Body of pancreas (tissue), 4 donors: Measurements from ENCODE around the gene TNFSF12. TPM values are rescaled to one million over a fixed set of nuclear protein-coding genes. Genes with fewer than 3 reads are reported as not detected.

Experiments
- ATAC-seq: fragments of 150-250 bp; one replicate; pipeline ENCODE4 v1.9.1; 2016
- DNase-seq, 4 donors: peaks; one replicate each; pipeline ENCODE4 v3.0.0-alpha.2; 2019
- H3K27ac ChIP-seq, 4 donors: fragments of 200-600 bp; sonication (generic); 1 replicate in 3 of 4; 2 replicates in 1 of 4; pipeline versions ENCODE4 v1.5.1 to v1.6.1; 2016 to 2019; ENCODE audit warnings: mild to moderate bottlenecking in 1 of 4, mixed read lengths in 1 of 4, moderate library complexity in 1 of 4
- H3K27me3 ChIP-seq, 2 donors: fragments of 200-600 bp; sonication (generic); one replicate each; pipeline ENCODE4 v1.6.0; 2016; ENCODE audit warnings: mild to moderate bottlenecking in 1 of 2
- H3K36me3 ChIP-seq, 2 donors: fragments of 200-600 bp; sonication (generic); replicated peaks in 1 of 2; 2 replicates each; pipeline ENCODE4 v1.5.1; 2016; ENCODE audit warnings: low read depth in 2 of 2; ENCODE audit not compliant: insufficient read depth in 1 of 2
- H3K4me1 ChIP-seq: fragments of 200-600 bp; sonication (generic); one replicate; pipeline ENCODE4 v1.6.0; 2016
- H3K4me3 ChIP-seq, 2 donors: fragments of 200-600 bp; sonication (generic); 1 replicate in 1 of 2; 2 replicates in 1 of 2; pipeline ENCODE4 v1.5.1; 2016 to 2019
- H3K9me3 ChIP-seq, 3 donors: fragments of 200-600 bp; sonication (generic); 1 replicate in 2 of 3; 2 replicates in 1 of 3; pipeline ENCODE4 v1.5.1; 2016
- POLR2A ChIP-seq, 3 donors: fragments of 450-650 bp; IDR thresholded peaks; one replicate each; pipeline ENCODE4 v1.6.1; 2016; ENCODE audit warnings: antibody characterized with exemption in 3 of 3, mild to moderate bottlenecking in 2 of 3
- WGBS, 2 donors: methylation state at CpG; one replicate each; pipeline ENCODE4 v1.1.5; 2017; 5-methylcytosine and 5-hydroxymethylcytosine counted together
- intact Hi-C: fragments of 100-400 bp; cut with DNase I; formaldehyde crosslinking; loops from one replicate; pipeline ENCODE4 v1.15.1; 2023
- total RNA-seq, 2 donors: library from RNA; depleted of rRNA; stranded (reverse); fragments of >200 nt; gene quantifications; one replicate each; pipeline ENCODE4 v1.1.0, GENCODE V29; 2016
- TF ChIP-seq, protein P1 (sequence below), 7 experiments: fragments of 450-650 bp in 4 of 7; fragments of 200-600 bp in 3 of 7; sonication (generic) in 3 of 7; IDR thresholded peaks; one replicate each; pipeline ENCODE4 v1.5.1; 2016 to 2019; ENCODE audit warnings: antibody characterized with exemption in 7 of 7

The TNFSF12 gene
- total RNA-seq, 2 donors from 2014 or later = 32.2 to 48.8 TPM

DNA sequence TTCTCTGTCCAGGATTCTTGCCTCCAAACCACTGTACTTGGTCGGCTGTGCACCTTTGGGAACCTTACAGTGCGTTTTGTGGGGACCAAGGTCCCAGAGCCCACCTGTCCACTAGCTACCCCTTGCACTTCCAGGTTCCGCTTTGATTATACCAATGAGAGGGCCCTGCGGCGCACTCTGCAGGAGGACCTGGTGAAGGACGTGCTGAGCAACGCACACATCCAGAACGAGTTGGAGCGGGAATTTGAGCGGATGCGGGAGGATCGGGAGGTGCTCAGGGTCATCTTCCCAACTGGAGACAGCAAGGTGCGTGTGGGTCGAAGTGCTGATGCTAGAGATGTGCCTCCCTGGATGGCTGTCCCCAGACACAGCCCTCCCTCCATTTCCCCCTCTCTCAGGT lies 45.9 kb upstream of the TNFSF12 start:
- DNase-seq (peak in 1 of 4 donors; percentile 41), ATAC-seq (no peak)
- Histone ChIP-seq H3K27ac (no peak overlapping the region), H3K27me3 (no peaks in the 10 kb centered on the region), H3K4me3 (no peak overlapping the region), H3K4me1 (no peaks in the 10 kb centered on the region), H3K36me3 (peaks cover 44 to 66% of the 10 kb centered on the region in 2 donors), H3K9me3 (no peaks in the 10 kb centered on the region)
- intact Hi-C loops = no loop called here
- TF ChIP-seq, protein P1, sequence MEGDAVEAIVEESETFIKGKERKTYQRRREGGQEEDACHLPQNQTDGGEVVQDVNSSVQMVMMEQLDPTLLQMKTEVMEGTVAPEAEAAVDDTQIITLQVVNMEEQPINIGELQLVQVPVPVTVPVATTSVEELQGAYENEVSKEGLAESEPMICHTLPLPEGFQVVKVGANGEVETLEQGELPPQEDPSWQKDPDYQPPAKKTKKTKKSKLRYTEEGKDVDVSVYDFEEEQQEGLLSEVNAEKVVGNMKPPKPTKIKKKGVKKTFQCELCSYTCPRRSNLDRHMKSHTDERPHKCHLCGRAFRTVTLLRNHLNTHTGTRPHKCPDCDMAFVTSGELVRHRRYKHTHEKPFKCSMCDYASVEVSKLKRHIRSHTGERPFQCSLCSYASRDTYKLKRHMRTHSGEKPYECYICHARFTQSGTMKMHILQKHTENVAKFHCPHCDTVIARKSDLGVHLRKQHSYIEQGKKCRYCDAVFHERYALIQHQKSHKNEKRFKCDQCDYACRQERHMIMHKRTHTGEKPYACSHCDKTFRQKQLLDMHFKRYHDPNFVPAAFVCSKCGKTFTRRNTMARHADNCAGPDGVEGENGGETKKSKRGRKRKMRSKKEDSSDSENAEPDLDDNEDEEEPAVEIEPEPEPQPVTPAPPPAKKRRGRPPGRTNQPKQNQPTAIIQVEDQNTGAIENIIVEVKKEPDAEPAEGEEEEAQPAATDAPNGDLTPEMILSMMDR (IDR thresholded peaks at IDR 0.05) = peak in 4 of 7 experiments; percentile 4 to 37 (median 29)
- no peak for TF ChIP-seq POLR2A (IDR thresholded peaks at IDR 0.05)
- WGBS, 2 donors = 82% methylated on average over 13 of the region's 14 CpGs

GRCh38 chr17:7503521-7503920 lies 45.3 kb upstream of the TNFSF12 start:
- TF ChIP-seq POLR2A (IDR thresholded peaks at IDR 0.05) = no peak
- TF ChIP-seq, protein P1 (IDR thresholded peaks at IDR 0.05) = no peak
- intact Hi-C loops = no loop called here
- no peak for ATAC-seq
- Histone ChIP-seq H3K4me1 (no peaks in the 10 kb centered on the region), H3K9me3 (no peaks in the 10 kb centered on the region), H3K4me3 (no peak overlapping the region), H3K27me3 (no peaks in the 10 kb centered on the region), H3K36me3 (peaks cover 46 to 66% of the 10 kb centered on the region in 2 donors), H3K27ac (no peak overlapping the region)
- 92% methylated on average over 8 of the region's 8 CpGs for WGBS, 2 donors
- DNase-seq = no peak

DNA sequence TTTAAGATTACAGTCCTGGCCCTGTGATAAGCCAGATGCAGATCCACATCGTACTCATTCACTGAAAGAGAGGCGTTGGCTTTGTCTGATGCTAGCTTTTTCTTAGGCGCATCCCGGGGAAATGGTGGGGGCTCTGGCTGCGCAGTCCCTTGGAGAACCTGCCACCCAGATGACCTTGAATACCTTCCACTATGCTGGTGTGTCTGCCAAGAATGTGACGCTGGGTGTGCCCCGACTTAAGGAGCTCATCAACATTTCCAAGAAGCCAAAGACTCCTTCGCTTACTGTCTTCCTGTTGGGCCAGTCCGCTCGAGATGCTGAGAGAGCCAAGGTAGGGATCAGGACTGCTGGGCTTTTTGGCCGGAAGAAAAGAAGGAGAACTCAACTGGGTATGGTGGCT lies 40.7 kb upstream of the TNFSF12 start:
- H3K4me1 ChIP-seq = no peaks in the 10 kb centered on the region
- intact Hi-C loops = no loop called here
- H3K27ac ChIP-seq = no peak overlapping the region
- TF ChIP-seq, protein P1 (IDR thresholded peaks at IDR 0.05) = no peak
- TF ChIP-seq POLR2A (IDR thresholded peaks at IDR 0.05) = no peak
- H3K9me3 ChIP-seq = no peaks in the 10 kb centered on the region
- DNase-seq = no peak
- no peak overlapping the region for H3K4me3 ChIP-seq
- 76 to 93% methylated on average over 8 to 11 of the region's 11 CpGs for WGBS, 2 donors
- no peaks in the 10 kb centered on the region for H3K27me3 ChIP-seq
- peaks cover 46 to 69% of the 10 kb centered on the region in 2 donors for H3K36me3 ChIP-seq
- no peak for ATAC-seq

- 85 to 97% methylated on average over 9 of the region's 9 CpGs for WGBS, 2 donors
- ATAC-seq = no peak
Measured at GRCh38 chr17:7508846-7509245, 40.0 kb upstream of the TNFSF12 start.

DNA sequence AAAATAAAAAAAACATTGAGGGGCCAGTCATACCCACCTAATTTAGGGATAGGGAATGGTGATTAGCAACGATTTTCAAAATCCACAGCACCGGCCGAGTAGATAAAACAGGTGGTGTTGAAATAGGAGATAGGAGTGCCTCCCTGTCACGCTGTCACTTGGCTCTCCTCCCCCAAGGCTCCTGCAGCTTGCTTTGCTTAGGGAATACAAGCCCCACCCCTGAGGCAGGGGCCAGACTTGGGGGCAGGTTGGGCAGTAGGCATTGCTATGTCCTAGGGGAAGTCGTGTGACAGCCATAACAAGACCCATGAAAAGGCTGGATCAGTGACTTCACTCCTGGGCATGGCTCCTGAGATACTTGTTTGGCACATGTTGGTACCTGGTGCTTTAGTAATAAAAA lies 38.9 kb upstream of the TNFSF12 start:
- Histone ChIP-seq H3K4me3 (no peak overlapping the region), H3K27ac (no peak overlapping the region), H3K4me1 (no peaks in the 10 kb centered on the region), H3K9me3 (no peaks in the 10 kb centered on the region), H3K36me3 (peaks cover 43 to 60% of the 10 kb centered on the region in 2 donors), H3K27me3 (no peaks in the 10 kb centered on the region)
- ATAC-seq (no peak), DNase-seq (no peak)
- no peak for TF ChIP-seq POLR2A (IDR thresholded peaks at IDR 0.05)
- TF ChIP-seq, protein P1 (IDR thresholded peaks at IDR 0.05) = no peak
- intact Hi-C loops = loop anchor here (5.0 kb wide), 1 partner anchor 52 kb away; the partner anchor contains the start of gene SENP3
- WGBS, 2 donors = 49 to 61% methylated on average over 5 of the region's 5 CpGs

More at GRCh38 chr17:7508846-7509245, 40.0 kb upstream of the TNFSF12 start:
- intact Hi-C loops = no loop called here
- peaks cover 44 to 63% of the 10 kb centered on the region in 2 donors for H3K36me3 ChIP-seq
- no peak for DNase-seq
- no peak overlapping the region for H3K27ac ChIP-seq
- TF ChIP-seq, protein P1 (IDR thresholded peaks at IDR 0.05) = no peak
- no peak for TF ChIP-seq POLR2A (IDR thresholded peaks at IDR 0.05)
- H3K27me3 ChIP-seq = no peaks in the 10 kb centered on the region
- no peak overlapping the region for H3K4me3 ChIP-seq
- H3K4me1 ChIP-seq = no peaks in the 10 kb centered on the region
- H3K9me3 ChIP-seq = no peaks in the 10 kb centered on the region
